ENCODE measurements around the gene USP30.
"Not testable (repeated sequence)": the region's sequence is repeated elsewhere in the genome, so short reads cannot be mapped to it uniquely, and the experiment has no call there.

USP30 gene, protein sequence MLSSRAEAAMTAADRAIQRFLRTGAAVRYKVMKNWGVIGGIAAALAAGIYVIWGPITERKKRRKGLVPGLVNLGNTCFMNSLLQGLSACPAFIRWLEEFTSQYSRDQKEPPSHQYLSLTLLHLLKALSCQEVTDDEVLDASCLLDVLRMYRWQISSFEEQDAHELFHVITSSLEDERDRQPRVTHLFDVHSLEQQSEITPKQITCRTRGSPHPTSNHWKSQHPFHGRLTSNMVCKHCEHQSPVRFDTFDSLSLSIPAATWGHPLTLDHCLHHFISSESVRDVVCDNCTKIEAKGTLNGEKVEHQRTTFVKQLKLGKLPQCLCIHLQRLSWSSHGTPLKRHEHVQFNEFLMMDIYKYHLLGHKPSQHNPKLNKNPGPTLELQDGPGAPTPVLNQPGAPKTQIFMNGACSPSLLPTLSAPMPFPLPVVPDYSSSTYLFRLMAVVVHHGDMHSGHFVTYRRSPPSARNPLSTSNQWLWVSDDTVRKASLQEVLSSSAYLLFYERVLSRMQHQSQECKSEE

DNA sequence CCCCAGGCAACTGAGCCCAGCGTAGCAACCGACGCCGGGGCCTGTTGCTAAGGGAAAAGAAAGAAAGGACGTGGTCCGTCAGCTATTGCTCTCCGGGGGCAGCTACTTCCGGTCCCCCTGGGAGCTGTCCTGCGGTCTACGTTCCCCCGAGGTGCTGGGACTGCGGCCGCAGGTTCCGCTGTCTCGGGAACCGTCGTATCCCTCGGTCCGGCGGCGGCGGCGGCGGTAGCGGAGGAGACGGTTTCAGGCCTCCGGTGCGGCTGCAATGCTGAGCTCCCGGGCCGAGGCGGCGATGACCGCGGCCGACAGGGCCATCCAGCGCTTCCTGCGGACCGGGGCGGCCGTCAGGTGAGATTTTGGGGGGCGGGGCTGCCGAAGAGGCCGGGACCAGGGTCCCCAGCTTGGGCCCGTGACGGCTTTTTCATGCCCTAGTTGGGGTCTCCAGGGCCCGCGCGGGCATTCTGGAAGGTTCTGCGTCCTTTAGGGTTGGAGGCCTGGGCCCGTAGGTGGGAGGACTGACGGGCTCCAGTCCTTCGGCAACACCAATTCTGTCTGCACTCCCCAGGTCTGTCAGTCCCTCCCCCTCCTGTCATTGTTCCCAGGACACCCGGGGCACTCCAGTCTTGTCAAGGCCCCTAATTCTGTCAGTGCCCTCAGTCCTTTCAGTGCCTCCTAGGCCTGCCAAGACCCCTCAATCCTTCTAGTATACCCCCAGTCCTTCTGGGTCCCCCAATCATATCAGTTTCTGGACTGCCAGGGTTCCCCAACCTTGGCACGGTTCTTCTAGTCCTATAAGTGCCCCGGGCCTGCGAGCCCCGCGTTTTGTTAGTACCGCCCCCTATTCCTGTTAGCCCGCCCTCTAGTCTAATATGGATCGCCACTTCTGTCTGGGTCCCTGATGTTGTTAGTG is at the start of gene USP30:
Gene USP30 (plus strand): TSS at position 163 of the 910 bp plus-strand sequence. CDS start 103 bp downstream, at position 266.
- in situ Hi-C loops (cut with HindIII; ENCODE audit: low sequenced_read_pairs) = no loop called here

DNA sequence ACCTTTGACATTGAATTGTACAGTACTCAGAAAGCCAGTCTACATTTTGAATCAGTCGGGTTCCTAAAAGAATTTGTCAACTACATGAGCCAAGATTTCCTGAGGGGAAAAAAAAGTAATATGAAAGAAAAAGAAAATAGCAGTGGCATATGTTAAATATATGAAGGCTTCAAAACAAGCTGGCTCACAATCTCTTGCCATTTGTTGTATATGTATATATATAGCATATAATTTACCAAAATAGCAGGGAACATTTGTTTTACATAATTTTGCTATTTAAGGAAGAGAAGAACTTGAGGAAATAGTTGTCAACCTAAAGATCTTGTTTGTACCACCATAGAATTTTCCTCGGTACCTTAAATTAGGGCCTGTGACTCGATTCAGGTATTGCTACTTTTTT is 48.4 kb upstream of the USP30 start:
- in situ Hi-C loops (cut with HindIII; ENCODE audit: low sequenced_read_pairs) = no loop called here

DNA sequence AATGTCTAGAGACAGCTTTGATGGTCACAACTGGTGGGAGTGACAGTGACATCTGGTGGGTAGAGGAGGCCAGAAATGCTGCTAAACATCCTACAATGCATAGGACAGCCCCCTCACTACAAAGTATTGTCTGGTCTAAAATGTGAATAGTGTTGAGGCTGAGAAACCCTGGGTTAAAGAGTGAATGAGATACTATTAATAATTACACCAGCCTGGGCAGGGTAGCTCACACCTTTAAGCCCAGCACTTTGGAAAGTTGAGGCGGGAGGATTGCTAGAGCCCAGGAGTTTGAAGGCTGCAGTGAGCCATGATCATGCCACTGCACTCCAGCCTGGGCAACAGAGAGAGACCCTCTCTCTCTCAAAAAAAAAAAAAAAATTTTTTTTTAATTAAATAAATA is 42.6 kb upstream of the USP30 start:
- in situ Hi-C loops (cut with HindIII; ENCODE audit: low sequenced_read_pairs) = no loop called here

DNA sequence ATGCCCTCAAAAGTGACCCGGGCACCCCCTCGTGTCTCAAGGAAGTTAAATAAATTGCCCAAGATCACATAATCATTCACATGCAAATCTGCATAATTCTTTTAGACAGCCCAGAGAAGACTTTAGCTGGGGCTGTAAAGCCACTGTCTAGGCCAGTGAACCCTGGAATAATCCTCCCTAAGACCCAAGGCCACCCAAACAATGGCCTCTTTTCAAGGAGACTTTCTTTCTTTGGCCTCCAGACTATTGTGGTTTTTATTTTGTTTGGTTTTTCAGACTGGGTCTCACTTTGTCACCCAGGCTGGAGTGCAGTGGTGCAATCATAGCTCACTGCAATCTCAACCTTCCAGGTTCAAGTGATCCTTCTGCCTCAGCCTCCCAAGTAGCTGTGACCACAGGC is 42.1 kb upstream of the USP30 start:
- in situ Hi-C loops (cut with HindIII; ENCODE audit: low sequenced_read_pairs) = no loop called here

DNA sequence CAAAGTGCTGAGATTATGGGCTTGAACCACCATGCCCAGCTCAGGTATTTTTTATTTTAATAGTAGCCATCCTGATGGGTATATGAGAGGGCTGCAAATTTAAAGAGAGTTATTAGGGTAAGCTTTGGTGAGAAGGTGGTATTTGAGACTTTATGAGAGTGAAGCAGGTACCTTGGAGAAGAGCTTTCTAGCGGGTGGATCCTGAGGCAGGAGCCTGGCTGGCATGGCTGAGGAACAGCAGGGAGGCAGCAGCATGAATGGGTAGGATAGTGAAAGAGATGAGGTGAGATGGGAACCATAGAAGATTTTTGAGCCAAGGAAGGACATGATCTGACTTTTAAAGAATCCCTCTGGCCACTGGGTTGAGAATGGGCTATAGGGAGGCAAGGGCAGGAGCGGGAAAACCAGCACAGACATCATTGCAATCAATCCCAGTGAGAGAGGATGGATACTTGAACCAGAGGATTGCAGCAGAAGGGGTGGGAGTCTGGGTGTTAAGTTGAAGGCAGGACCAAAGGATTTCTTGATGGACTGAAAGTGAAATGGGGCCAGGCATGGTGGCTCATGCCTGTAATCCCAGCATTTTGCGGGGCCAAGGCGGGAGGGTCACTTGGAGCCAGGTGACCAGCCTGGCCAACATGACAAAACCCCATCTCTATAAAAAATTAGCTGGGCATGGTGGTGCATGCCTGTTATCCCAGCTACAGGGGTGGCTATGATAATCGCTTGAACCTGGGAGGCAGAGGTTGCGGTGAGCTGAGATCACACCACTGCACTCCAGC is 37.2 kb upstream of the USP30 start:
- in situ Hi-C loops (cut with HindIII; ENCODE audit: low sequenced_read_pairs) = no loop called here

DNA sequence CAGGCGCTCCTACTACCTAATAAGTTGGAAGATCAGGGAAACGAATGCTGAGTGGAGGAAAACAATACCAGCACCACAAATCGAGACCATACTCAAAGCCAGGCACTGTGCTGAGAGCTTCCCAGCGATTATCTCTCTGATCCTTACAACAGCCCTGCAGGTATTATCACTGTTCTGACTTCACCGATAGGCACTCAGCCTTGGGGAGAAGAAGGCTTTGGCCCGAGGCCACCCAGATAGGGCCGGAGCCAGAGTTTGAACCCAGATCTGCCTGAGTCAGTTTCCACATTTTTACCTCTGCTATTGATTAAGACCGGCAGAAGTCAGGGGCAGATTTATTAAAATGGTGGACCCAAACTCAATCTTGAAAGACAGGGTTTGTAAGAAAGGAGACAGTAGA is 36.4 kb upstream of the USP30 start:
- in situ Hi-C loops (cut with HindIII; ENCODE audit: low sequenced_read_pairs) = no loop called here

DNA sequence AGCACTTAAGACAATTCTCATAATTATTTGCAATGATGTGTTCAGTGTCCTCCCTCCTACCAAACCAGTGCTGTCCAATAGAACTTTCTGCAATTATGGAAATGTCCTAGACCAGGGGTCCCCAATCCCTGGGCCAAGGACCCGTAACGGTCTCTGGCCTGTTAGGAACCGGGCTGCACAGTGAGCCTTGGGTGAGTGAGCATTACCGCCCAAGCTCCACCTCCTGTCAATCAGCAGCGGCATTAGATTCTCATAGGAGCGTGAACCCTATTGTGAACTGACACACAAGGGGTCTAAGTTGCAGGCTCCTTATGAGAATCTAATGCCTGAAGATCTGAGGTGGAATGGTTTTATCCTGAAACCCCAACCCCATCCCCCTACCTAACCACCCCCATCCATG is 35.4 kb upstream of the USP30 start:
- in situ Hi-C loops (cut with HindIII; ENCODE audit: low sequenced_read_pairs) = no loop called here

DNA sequence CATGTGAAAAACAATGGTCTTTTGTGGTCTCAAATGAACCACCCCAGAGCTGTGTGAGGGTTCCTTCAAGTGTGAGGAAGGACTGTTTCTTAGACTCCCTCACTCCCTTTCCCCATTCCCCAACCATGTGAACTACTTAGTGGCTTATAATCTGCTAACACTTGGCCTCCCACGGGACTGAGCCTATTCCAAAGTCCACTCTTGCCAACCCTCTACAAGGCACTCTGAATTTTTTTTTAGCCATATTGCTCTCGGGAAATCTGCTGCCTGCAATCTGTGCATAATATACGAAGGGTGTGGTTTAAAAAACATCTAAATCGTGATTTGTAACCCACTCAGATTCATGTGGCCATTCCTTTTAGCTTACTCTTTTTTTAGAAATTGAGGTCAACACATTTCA is 34.1 kb upstream of the USP30 start:
- in situ Hi-C loops (cut with HindIII; ENCODE audit: low sequenced_read_pairs) = no loop called here

DNA sequence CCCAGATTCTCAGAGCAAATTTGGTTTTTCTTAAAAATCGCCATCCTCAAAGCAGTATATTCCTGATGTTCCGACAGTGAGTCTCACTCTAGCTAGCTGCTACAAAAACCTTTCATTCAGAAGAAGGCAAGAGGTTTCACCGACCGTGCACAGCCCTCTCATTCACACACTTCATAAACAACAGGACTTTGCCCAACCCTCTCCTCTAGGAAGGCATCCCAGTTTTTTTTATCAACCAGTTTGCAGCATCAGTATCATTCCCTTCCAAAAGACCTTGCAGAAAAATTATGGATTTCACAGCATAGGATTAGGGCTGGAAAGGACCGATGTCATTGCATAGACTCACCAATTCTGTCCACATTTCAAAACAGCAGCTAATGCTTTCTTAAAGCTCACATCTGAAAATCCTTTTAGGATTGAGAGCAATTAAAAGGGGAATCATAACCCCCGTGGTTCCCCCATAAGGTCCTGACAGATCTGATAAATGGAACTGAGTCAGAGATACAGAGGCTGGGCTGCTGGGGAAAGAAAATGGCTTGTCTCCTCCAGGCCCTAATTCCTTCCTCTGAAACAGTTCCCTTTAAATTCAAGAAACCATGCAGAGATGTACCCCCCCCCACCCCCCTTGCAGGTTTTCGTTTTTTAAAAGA is 32.1 kb upstream of the USP30 start:
- in situ Hi-C loops (cut with HindIII; ENCODE audit: low sequenced_read_pairs) = no loop called here

DNA sequence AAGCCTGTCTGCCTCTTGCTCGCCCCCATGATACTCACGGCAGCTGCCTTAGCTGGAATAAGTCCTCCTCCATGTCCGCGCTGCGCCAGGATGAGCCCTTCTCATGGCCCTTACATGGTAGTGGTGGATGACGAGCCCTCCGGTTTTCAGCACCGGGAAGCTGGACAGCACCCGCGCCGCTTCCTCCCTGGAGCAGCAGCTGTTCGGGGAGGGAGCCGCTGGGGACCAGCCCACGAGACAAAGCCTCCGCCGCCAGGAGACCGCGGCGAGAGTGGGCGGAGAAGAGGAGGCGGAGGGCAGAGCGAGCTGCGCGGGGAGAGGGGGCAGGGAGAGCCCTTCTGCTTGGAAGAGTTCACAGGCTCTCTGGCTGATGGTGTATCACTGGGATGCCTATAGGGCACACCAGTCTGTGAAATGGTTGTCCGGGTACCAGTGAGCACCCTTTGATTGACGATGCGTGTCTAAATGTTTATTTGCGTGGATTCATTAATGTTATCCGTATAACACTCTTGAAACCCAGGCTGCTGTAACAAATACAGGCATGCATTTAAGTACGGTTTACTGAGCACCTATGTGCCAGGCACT is 31.5 kb upstream of the USP30 start, which contains the start of gene SVOP:
Gene SVOP (minus strand): TSS at position 273 of the 585 bp plus-strand sequence. CDS start 200 bp downstream, at position 73.
- in situ Hi-C loops (cut with HindIII; ENCODE audit: low sequenced_read_pairs) = no loop called here

DNA sequence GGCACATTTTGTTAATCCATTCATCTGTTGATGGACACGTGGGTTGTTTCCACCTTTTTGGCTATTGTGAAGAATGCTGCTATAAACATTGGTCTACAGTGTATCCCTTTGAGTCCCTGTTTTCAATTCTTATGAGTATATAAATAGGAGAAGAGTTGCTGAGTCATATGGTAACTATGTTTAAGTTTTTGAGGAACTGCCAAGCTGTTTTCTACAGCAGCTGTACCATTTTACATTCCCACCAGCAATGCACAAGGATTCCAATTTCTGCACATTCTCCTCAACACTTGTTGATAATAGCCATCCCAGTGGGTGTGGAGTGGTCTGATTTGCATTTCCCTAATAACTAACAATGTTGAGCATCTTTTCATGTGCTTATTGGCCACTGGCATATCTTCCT is 24.6 kb upstream of the USP30 start:
- in situ Hi-C loops (cut with HindIII; ENCODE audit: low sequenced_read_pairs) = no loop called here

DNA sequence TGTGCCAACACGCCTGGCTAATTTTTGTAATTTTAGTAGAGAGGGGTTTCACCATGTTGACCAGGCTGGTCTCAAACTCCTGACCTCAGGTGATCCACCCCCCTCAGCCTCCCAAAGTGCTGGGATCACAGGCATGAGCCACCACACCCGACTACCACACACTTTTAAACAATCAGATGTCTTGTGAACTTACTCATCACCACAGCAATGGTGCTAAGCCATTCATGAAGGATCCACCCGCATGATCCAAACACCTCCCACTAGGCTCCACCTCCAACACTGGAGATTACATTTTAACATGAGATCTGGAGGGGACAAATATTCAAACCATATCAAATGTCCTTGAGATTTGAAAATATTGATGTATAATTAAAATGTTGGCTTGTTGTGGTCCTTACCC is 23.8 kb upstream of the USP30 start:
- in situ Hi-C loops (cut with HindIII; ENCODE audit: low sequenced_read_pairs) = not testable (repeated sequence)

DNA sequence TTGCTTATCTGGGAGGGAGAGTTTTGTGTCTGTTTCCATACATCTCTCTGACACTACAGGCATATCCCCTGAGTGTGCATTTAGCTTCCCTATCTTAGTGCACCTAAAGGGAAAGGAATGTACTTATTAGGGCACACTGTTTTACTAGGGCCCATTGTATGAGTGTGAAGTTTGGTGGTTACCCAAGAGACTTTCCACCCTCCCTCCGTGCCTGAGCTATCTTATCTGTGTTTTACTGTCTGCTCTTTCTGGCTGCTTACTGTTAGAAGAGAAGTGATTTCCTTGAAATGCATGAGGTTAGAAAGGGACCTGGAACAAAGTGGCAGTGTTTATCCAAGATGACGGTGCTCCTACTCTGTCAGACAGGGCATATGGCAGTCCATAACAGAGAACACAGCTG is 23.0 kb upstream of the USP30 start:
- in situ Hi-C loops (cut with HindIII; ENCODE audit: low sequenced_read_pairs) = no loop called here

DNA sequence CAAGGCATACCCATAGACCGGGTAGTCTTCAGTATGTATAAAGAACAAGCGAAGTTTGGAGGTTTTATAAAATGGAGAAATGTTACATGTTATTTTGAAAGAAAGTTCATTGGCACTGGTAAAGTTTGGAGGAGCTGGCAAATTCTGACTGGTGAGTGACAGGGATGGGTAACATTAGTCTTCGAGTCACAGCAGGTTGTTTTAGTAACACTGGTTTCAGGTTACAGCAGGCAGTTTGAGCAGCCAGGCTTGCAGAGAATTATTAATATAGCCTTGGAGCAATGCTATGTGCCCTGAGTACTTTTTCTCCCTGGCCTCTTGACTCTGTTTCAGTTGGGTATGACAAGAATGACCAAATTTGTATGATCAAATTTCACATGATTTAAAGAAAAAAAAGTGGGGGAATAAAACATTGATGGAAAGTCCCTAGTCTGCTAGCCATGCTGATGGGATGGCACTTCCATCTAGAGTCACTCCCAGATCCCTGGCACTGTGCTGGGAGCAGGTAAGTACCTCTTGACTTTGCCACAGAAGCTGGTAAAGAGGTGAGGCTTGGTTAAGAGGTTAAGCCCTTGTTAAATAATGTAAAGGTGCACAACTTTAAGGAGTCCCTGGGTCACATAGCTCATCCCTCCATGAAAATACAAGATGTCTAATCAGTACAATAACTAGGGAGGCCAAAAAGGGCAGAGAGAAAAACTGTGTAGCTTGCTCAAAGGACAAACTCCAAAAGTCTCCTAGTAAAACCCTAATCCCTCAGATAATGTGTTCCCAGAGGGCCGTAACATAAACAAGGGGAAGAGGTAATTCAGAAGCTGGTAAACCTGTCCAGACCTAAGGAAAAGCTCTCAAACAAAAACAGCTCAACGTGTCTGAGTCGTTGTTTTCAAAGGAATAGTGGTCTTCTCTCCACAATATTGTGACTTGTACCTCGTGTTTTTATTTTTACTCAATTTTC is 18.9 kb upstream of the USP30 start:
- in situ Hi-C loops (cut with HindIII; ENCODE audit: low sequenced_read_pairs) = no loop called here

DNA sequence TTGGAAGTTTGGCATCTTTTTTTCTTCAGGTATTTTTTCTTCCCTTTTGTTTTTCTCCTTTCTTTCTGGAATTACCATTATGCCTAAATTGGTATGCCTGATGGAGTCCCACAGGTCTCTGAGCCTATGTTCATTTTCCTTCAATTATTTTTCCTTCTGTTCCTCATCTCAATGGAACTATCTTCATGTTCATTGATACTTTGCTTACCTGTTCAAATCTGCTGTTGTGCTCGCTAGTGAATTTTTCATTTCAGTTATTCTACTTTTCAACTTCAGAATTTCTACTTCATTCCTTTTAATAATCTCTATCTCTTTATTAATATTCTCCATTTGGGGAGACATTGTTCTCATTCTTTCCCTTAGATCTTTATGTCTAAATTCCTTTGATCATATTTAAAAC is 15.4 kb upstream of the USP30 start:
- in situ Hi-C loops (cut with HindIII; ENCODE audit: low sequenced_read_pairs) = no loop called here

DNA sequence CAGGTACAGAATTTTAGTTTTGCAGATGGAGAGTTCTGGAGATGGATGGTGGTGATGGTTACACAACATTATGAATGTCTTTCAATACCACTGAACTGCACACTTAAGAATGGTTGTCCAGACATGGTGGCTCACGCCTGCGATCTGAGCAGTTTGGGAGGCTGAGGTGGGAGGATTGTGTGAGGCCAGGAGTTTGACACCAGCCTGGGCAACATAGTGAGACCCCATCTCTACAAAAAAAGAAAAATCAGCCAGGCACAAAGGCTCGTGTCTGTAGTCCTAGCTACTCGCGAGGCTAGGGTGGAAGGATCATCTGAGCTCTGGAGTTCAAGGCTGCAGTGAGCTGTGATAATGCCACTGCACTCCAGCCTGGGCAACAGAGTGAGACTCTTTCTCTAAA is 8.1 kb upstream of the USP30 start:
- in situ Hi-C loops (cut with HindIII; ENCODE audit: low sequenced_read_pairs) = no loop called here

DNA sequence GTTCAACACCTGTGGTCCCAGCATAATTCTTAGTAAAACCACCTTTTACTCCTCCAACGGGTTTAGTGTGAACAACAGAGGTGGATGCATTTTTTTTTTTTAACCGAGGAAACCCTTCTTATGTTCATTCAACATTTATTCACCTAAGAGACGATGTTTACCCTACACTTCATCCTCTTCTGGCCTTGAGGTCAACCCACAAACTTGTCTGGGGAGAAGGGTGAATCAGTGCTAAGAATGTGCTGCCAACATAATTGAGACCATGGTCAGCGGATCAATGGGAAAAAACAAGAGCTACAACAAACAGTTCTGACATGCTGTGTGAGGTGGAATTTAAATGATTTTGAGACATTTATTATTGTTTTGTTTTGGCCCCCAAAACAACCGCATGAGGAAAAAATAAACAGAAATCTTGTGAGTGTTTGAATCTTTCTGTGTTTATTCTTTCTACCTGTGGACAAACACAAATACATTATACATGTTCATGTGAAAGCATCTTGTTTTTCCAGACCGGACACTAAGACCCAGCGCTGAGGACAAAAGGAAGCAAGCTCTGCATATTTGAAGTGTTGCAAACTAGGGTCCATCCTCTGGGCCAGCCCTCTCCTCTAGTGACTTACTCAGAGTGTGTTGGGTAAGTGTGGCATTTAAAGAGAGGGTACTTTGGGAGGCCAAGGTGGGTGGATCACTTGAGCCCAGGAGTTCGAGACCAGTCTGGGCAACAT is 5.1 kb upstream of the USP30 start:
- in situ Hi-C loops (cut with HindIII; ENCODE audit: low sequenced_read_pairs) = no loop called here

DNA sequence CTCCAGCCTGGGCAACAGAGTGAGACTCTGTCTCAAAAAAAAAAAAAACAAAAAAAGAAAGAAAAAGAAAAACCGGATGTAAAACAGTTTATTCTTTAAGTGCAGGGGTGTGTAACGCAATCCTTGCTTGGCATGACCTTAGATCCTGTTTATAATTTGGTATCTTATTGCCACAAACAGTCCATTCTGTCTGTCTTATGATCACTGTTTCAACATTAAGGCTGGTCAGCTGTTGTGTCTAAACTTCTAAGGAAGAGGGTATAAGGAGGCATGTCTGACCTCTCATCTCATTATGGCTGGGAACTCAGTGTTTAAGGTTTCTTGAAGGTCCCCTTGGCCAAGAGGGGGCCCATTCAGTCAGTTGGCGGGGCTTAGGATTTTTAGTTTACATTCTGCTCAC is 3.7 kb upstream of the USP30 start:
- in situ Hi-C loops (cut with HindIII; ENCODE audit: low sequenced_read_pairs) = not testable (repeated sequence)
